DND-41 (cell line): ENCODE results near the gene METTL9.
"Not testable (repeated sequence)": the region's sequence is repeated elsewhere in the genome, so short reads cannot be mapped to it uniquely, and the experiment has no call there.

Experiments used
- ATAC-seq: fragments of 200-7000 bp; cut with Tn5 transposase; 3 replicates; pipeline ENCODE4 v1.9.1; 2021; ENCODE audit warnings: low read depth; ENCODE audit not compliant: insufficient read depth
- DNase-seq: peaks from one replicate; pipeline ENCODE4 v3.0.0-alpha.2; 2020
- H2AFZ ChIP-seq: 2 replicates; pipeline ENCODE4 v1.6.0; 2012; ENCODE audit warnings: low read depth, low read length
- H3K27ac ChIP-seq: 2 replicates; pipeline ENCODE4 v1.5.1; 2012; ENCODE audit warnings: low read length, inconsistent platforms
- H3K27me3 ChIP-seq: fragments of 200-600 bp; sonication (generic); 2 replicates; pipeline ENCODE4 v1.6.0; 2012; ENCODE audit warnings: low read length, mild to moderate bottlenecking, inconsistent platforms; ENCODE audit not compliant: insufficient read depth, poor library complexity
- H3K36me3 ChIP-seq: 2 replicates; pipeline ENCODE4 v1.5.1; 2012; ENCODE audit warnings: low read length, inconsistent platforms; ENCODE audit not compliant: insufficient read depth
- H3K4me1 ChIP-seq: 2 replicates; pipeline ENCODE4 v1.5.1; 2012; ENCODE audit warnings: mild to moderate bottlenecking, low read length; ENCODE audit not compliant: insufficient read depth
- H3K4me2 ChIP-seq: 2 replicates; pipeline ENCODE4 v1.6.0; 2012; ENCODE audit warnings: mild to moderate bottlenecking, moderate library complexity, low read length, inconsistent platforms; ENCODE audit not compliant: insufficient read depth
- H3K4me3 ChIP-seq, 2 experiments: fragments of 200-600 bp in 1 of 2; shearing (Covaris generic) in 1 of 2; 2 replicates each; pipeline ENCODE4 v1.5.1; 2012 to 2016; ENCODE audit warnings: inconsistent platforms in 2 of 2, low read length in 2 of 2, mild to moderate bottlenecking in 2 of 2, low read depth in 1 of 2, moderate library complexity in 1 of 2
- H3K79me2 ChIP-seq: 2 replicates; pipeline ENCODE4 v1.6.0; 2012; ENCODE audit warnings: low read length, inconsistent platforms; ENCODE audit not compliant: insufficient read depth
- H3K9ac ChIP-seq: 2 replicates; pipeline ENCODE4 v1.6.0; 2012; ENCODE audit warnings: low read depth, mild to moderate bottlenecking, inconsistent platforms, low read length, moderate library complexity
- H3K9me3 ChIP-seq: 2 replicates; pipeline ENCODE4 v1.5.1; 2012; ENCODE audit warnings: low read length, moderate library complexity, mild to moderate bottlenecking, inconsistent platforms; ENCODE audit not compliant: insufficient read depth, severe bottlenecking
- H4K20me1 ChIP-seq: 2 replicates; pipeline ENCODE4 v1.6.0; 2012; ENCODE audit warnings: low read length; ENCODE audit not compliant: insufficient read depth
- CTCF ChIP-seq: IDR thresholded peaks from 2 replicates; pipeline ENCODE4 v1.5.1; 2012; ENCODE audit warnings: borderline replicate concordance, low read length, moderate library complexity, mild to moderate bottlenecking; ENCODE audit not compliant: poor library complexity, severe bottlenecking; ENCODE audit errors: extremely low read depth
- EZH2 ChIP-seq: IDR thresholded peaks from 3 replicates; pipeline ENCODE4 v1.6.1; 2012; ENCODE audit warnings: borderline replicate concordance, low read depth, mild to moderate bottlenecking, moderate library complexity, low read length, inconsistent platforms; ENCODE audit not compliant: severe bottlenecking

Gene METTL9

GRCh38 chr16:21631376-21631775, 32.0 kb downstream of the METTL9 start:
- not testable (repeated sequence) for H2AFZ ChIP-seq, H3K4me3 ChIP-seq, H3K79me2 ChIP-seq, H3K9ac ChIP-seq, ATAC-seq, H3K4me1 ChIP-seq, H3K4me2 ChIP-seq, H3K27ac ChIP-seq, H3K27me3 ChIP-seq, H4K20me1 ChIP-seq, DNase-seq, H3K9me3 ChIP-seq
- H3K36me3 ChIP-seq, result peaks cover 46% of the 10 kb centered on the region

GRCh38 chr16:21631951-21632575, 32.7 kb downstream of the METTL9 start:
- not testable (repeated sequence) for H3K27ac ChIP-seq, H3K9me3 ChIP-seq, ATAC-seq, H2AFZ ChIP-seq, H3K4me1 ChIP-seq, H3K4me2 ChIP-seq, H4K20me1 ChIP-seq, H3K27me3 ChIP-seq, H3K79me2 ChIP-seq, DNase-seq, H3K4me3 ChIP-seq, H3K9ac ChIP-seq
- peaks cover 39% of the 10 kb centered on the region for H3K36me3 ChIP-seq

DNA sequence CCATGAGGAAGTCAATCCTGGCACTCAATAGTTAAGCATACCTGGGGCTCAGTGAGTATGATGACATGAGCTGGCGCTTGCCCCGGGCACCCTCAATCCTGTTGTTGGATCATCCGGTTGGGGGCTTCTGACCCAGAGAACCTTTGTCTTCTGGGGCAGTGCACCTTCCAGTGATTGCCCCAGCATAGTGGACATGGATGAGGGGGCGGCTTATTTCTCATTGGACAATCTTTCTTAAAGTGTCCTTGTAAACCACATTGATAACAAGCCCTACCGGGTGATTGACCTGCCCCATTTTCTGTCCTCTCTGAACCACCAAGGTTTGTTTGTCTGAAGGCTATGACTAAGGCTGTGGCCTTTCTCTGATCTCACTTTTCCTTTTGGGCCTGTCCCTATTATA, 34.8 kb downstream of the METTL9 start:
- DNase-seq (no peak), ATAC-seq (no peak)
- Histone ChIP-seq H3K4me3 (no peak overlapping the region), H2AFZ (no peak overlapping the region), H3K4me1 (no peaks in the 10 kb centered on the region), H3K9ac (no peak overlapping the region), H3K27me3 (no peaks in the 10 kb centered on the region), H3K36me3 (peaks cover 27% of the 10 kb centered on the region), H4K20me1 (no peaks in the 10 kb centered on the region; the same call in 1 of the 2 replicates), H3K79me2 (no peaks in the 10 kb centered on the region), H3K27ac (no peak overlapping the region), H3K9me3 (no peaks in the 10 kb centered on the region), H3K4me2 (no peak overlapping the region)
- no peak for TF ChIP-seq CTCF
- TF ChIP-seq EZH2, result no peak

DNA sequence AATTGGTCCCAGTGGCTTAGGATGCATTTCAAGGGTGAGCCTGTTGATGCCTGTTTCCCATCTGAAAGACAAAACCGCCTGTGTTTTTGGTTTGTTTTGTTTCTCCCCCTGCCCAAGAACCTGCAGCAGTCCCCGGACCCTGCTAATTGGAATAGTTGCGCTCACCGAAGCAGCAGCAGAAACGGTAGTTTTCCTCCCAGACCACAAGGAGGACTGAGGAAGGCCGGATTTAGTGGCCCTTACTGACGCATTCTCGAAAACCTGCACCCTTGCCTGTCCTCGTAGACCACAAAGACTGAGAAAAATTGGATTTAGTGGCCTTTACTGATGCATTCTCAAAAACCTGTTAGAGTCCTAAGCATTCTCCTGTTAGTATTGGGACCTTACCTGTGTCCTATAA, 36.3 kb downstream of the METTL9 start:
- not testable (repeated sequence) for H4K20me1 ChIP-seq

DNA sequence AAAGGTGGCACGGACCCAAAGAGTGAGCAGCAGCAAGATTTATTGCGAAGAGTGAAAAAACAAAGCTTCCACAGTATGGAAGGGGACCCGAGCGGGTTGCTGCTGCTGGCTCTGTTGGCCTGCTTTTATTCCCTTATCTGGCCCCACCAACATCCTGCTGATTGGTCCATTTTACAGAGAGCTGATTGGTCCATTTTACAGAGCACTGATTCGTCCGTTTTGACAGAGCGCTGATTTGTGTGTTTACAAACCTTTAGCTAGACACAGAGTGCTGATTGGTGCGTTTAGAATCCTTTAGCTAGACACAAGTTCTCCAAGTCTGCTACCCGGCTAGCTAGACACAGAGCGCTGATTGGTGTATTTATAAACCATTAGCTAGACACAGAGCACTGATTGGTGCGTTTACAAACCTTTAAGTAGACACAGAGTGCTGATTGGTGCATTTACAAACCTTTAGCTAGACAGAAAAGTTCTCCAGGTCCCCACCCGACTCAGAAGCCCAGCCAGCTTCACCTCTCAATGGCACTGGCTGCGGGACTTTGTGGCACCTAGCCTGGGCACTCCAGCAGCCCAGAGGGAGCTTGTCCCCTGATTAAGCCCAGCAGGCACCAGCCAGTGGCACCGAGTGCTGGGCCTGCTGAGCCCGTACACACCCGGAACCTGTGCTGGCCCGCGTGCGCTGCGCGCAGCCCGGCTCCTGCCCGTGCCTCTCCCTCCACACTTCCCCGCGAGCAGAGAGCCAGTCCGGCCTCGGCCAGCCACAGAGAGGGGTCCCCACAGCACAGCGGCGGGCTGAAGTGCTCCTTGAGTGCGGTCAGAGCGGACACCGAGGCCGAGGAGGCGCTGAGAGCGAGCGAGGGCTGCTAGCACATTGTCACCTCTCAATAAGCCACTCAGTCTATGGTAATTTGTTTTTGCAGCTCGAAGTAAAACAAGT, 37.9 kb downstream of the METTL9 start:
- no peaks in the 10 kb centered on the region for H3K4me1 ChIP-seq
- H3K79me2 ChIP-seq, result peaks cover 15% of the 10 kb centered on the region; the same call in 1 of the 2 replicates
- H3K27ac ChIP-seq, result no peak overlapping the region
- TF ChIP-seq CTCF, result no peak
- no peak overlapping the region for H3K4me2 ChIP-seq
- no peak overlapping the region for H3K4me3 ChIP-seq
- H4K20me1 ChIP-seq, result no peaks in the 10 kb centered on the region; the same call in 1 of the 2 replicates
- no peaks in the 10 kb centered on the region for H3K9me3 ChIP-seq
- H3K9ac ChIP-seq, result no peak overlapping the region
- no peak for DNase-seq
- H3K36me3 ChIP-seq, result peaks cover 14% of the 10 kb centered on the region
- H3K27me3 ChIP-seq, result no peaks in the 10 kb centered on the region
- H2AFZ ChIP-seq, result no peak overlapping the region
- no peak for ATAC-seq

More for the DNA sequence above, 36.3 kb downstream of the METTL9 start:
- H3K27me3 ChIP-seq, H3K9me3 ChIP-seq, H3K4me1 ChIP-seq, H3K79me2 ChIP-seq, ATAC-seq, H3K9ac ChIP-seq, H3K27ac ChIP-seq, H3K4me2 ChIP-seq, H2AFZ ChIP-seq, H3K4me3 ChIP-seq, DNase-seq: not testable (repeated sequence)
- H3K36me3 ChIP-seq, result peaks cover 16% of the 10 kb centered on the region
